ENCODE results near the gene PLXDC1. TPM values are rescaled to one million over a fixed set of nuclear protein-coding genes. Genes with fewer than 3 reads are reported as not detected.

The PLXDC1 gene
- total RNA-seq, 1 experiment from 2014 or later: 2.0 TPM

GRCh38 chr17:39045948-39046679 lies 105.3 kb downstream of the PLXDC1 start:
- peak; percentile 93 for DNase-seq
- H3K18ac ChIP-seq (ENCODE audit: insufficient read length, low read depth, low read length): peak overlapping the region; percentile 32

More at GRCh38 chr17:39045948-39046679, 105.3 kb downstream of the PLXDC1 start:
- no peak overlapping the region for H3K23ac ChIP-seq (ENCODE audit: insufficient read length, low read depth, low read length)
- H3K23me2 ChIP-seq (ENCODE audit: insufficient read length, low read depth, low read length, poor library complexity, severe bottlenecking): no peaks in the 10 kb centered on the region
- no peak overlapping the region for H3K27ac ChIP-seq (ENCODE audit: insufficient read length, low read depth, low read length)
- no peak overlapping the region for H2BK12ac ChIP-seq (ENCODE audit: insufficient read length, low read depth, low read length)
- peak overlapping the region; percentile 74 for H3K56ac ChIP-seq (ENCODE audit: insufficient read length, low read depth, low read length)
- H3K14ac ChIP-seq (ENCODE audit: insufficient read depth, low read length): no peak overlapping the region; the same call in 1 of the 2 replicates
- no peak overlapping the region for H2BK20ac ChIP-seq (ENCODE audit: low read depth, low read length, poor library complexity, severe bottlenecking)
- peaks cover 3% of the 10 kb centered on the region; the same call in 1 of the 2 replicates for H3K27me3 Mint-ChIP-seq (ENCODE audit: low read depth)
- H2BK15ac ChIP-seq (ENCODE audit: low read depth, low read length): no peak overlapping the region
- H3K36me3 Mint-ChIP-seq (ENCODE audit: insufficient read depth in 1 of 3, low read depth in 3 of 3): peaks cover 2 to 23% (median 22%) of the 10 kb centered on the region in 3 experiments; a peak in 6 of 7 replicates
- H3K79me1 ChIP-seq (ENCODE audit: insufficient read depth, low read depth, low read length, poor library complexity, severe bottlenecking): no peaks in the 10 kb centered on the region
- no peak overlapping the region for H2BK120ac ChIP-seq (ENCODE audit: low read depth, low read length, poor library complexity, severe bottlenecking)
- no peak overlapping the region for H2AFZ ChIP-seq (ENCODE audit: low read length)
- H3K9me3 ChIP-seq (ENCODE audit: control insufficient read depth, low read depth, low read length): peaks cover 15% of the 10 kb centered on the region
- H4K8ac ChIP-seq (replicated peaks; ENCODE audit: insufficient read length, low read depth, low read length): no peak overlapping the region
- TF ChIP-seq CTCF (conservative IDR thresholded peaks at IDR 0.05): peak; percentile 57
- no peak overlapping the region for H3K9ac ChIP-seq (ENCODE audit: extremely low read depth, insufficient read length, low read length)
- no CpG with 5 or more reads among the region's 16 CpGs for WGBS (ENCODE audit: extremely low coverage, insufficient read length, low lambda C conversion rate)
- no peaks in the 10 kb centered on the region; a peak in 1 of 4 replicates for H3K4me1 Mint-ChIP-seq
- H2AK5ac ChIP-seq (ENCODE audit: insufficient read length, low read length): no peak overlapping the region
- peak overlapping the region; percentile 49 for H4K5ac ChIP-seq (ENCODE audit: insufficient read length, low read depth, low read length)
- no peak overlapping the region for H3K4me3 Mint-ChIP-seq
- no peaks in the 10 kb centered on the region; the same call in 1 of the 2 replicates for H3K4me1 ChIP-seq (ENCODE audit: insufficient read depth, low read length)
- H2BK5ac ChIP-seq (ENCODE audit: insufficient read length, low read length): peak overlapping the region; percentile 77
- H4K91ac ChIP-seq (ENCODE audit: insufficient read length, low read depth, low read length): no peak overlapping the region
- H4K20me1 ChIP-seq (ENCODE audit: control insufficient read depth, insufficient read depth, insufficient read length): no peaks in the 10 kb centered on the region
- peak overlapping the region in 1 of 3 experiments; percentile 97; a peak in 2 of 7 replicates for H3K27ac Mint-ChIP-seq
- H3K4me2 ChIP-seq (ENCODE audit: insufficient read depth, insufficient read length, low read length): no peak overlapping the region
- no peaks in the 10 kb centered on the region for H3K27me3 ChIP-seq (ENCODE audit: insufficient read depth, low read length)
- H3K4ac ChIP-seq (ENCODE audit: low read depth, low read length): no peak overlapping the region; the same call in 1 of the 2 replicates
- no peaks in the 10 kb centered on the region for H3K79me2 ChIP-seq (ENCODE audit: insufficient read depth, low read length)
- peaks cover 19 to 29% of the 10 kb centered on the region in 2 experiments for H3K9me3 Mint-ChIP-seq
- peak overlapping the region; percentile 63 for H3T11ph ChIP-seq (ENCODE audit: low read length)
